Measurements from ENCODE around the gene DYNLL2. TPM values are rescaled to one million over a fixed set of nuclear protein-coding genes. Genes with fewer than 3 reads are reported as not detected.

Gene DYNLL2
- total RNA-seq, 2 donors from 2014 or later = 34.3 to 41.2 TPM

GRCh38 chr17:58046239-58047094 lies 36.8 kb upstream of the DYNLL2 start:
- no peak for TF ChIP-seq CTCF (IDR thresholded peaks at IDR 0.05)
- H3K36me3 ChIP-seq = no peaks in the 10 kb centered on the region
- no peaks in the 10 kb centered on the region for H3K9me3 ChIP-seq
- no peak for DNase-seq
- intact Hi-C loops (cut with DNase I) = no loop called here
- no peak overlapping the region for H3K27ac ChIP-seq
- H3K4me1 ChIP-seq = no peaks in the 10 kb centered on the region
- no peak overlapping the region for H3K9ac ChIP-seq (ENCODE audit: low read depth in 2 of 2, low read length in 2 of 2)
- H3K27me3 ChIP-seq = no peaks in the 10 kb centered on the region
- no peak overlapping the region for H3K4me3 ChIP-seq

- intact Hi-C loops (cut with DNase I) = no loop called here
Measured at GRCh38 chr17:58047376-58048150, 35.7 kb upstream of the DYNLL2 start.

GRCh38 chr17:58049533-58049932 lies 33.7 kb upstream of the DYNLL2 start:
- no peaks in the 10 kb centered on the region for H3K36me3 ChIP-seq
- no peaks in the 10 kb centered on the region for H3K27me3 ChIP-seq
- H3K4me1 ChIP-seq = no peaks in the 10 kb centered on the region
- intact Hi-C loops (cut with DNase I) = no loop called here
- DNase-seq = no peak
- TF ChIP-seq CTCF (IDR thresholded peaks at IDR 0.05) = no peak
- H3K9me3 ChIP-seq = no peaks in the 10 kb centered on the region
- H3K4me3 ChIP-seq = no peak overlapping the region
- H3K27ac ChIP-seq = no peak overlapping the region
- no peak overlapping the region for H3K9ac ChIP-seq (ENCODE audit: low read depth in 2 of 2, low read length in 2 of 2)

More at GRCh38 chr17:58047376-58048150, 35.7 kb upstream of the DYNLL2 start:
- H3K9me3 ChIP-seq = no peaks in the 10 kb centered on the region
- H3K9ac ChIP-seq (ENCODE audit: low read depth in 2 of 2, low read length in 2 of 2) = no peak overlapping the region
- no peak overlapping the region for H3K4me3 ChIP-seq
- H3K27me3 ChIP-seq = no peaks in the 10 kb centered on the region
- no peak for TF ChIP-seq CTCF (IDR thresholded peaks at IDR 0.05)
- H3K36me3 ChIP-seq = no peaks in the 10 kb centered on the region
- no peaks in the 10 kb centered on the region for H3K4me1 ChIP-seq
- no peak for DNase-seq
- no peak overlapping the region for H3K27ac ChIP-seq

- Histone ChIP-seq H3K27me3 (no peaks in the 10 kb centered on the region), H3K27ac (no peak overlapping the region), H3K4me3 (no peak overlapping the region), H3K9ac (ENCODE audit: low read depth in 2 of 2, low read length in 2 of 2) (no peak overlapping the region), H3K4me1 (no peaks in the 10 kb centered on the region), H3K36me3 (no peaks in the 10 kb centered on the region), H3K9me3 (no peaks in the 10 kb centered on the region)
- no peak for TF ChIP-seq CTCF (IDR thresholded peaks at IDR 0.05)
- intact Hi-C loops (cut with DNase I) = no loop called here
- no peak for DNase-seq
Measured at GRCh38 chr17:58050966-58051365, 32.3 kb upstream of the DYNLL2 start.

DNA sequence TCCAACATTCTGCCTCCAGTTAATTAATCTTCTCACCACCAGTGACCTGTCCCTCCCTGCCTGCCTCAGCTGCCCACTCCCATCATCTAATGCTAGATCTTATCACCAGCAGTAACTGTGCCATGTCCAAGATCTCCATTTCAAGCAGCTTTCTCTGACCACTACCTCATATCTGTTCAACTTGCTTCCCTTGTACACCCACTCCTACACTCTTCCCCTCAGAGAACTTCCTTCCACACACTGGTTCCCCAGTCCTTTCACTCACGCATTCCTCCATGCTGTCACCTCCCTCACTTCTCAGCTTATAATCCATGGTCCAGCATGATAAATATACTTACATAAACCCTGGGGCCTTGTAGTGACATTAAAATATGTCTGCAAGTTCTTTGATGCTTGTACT lies 31.8 kb upstream of the DYNLL2 start:
- no peak for TF ChIP-seq CTCF (IDR thresholded peaks at IDR 0.05)
- Histone ChIP-seq H3K9ac (ENCODE audit: low read depth in 2 of 2, low read length in 2 of 2) (no peak overlapping the region), H3K4me1 (no peaks in the 10 kb centered on the region), H3K27me3 (no peaks in the 10 kb centered on the region), H3K4me3 (no peak overlapping the region), H3K9me3 (no peaks in the 10 kb centered on the region), H3K36me3 (no peaks in the 10 kb centered on the region), H3K27ac (no peak overlapping the region)
- intact Hi-C loops (cut with DNase I) = no loop called here
- DNase-seq = no peak
